HepG2 (cell line): ENCODE results near the gene AK9. TPM values are rescaled to one million over a fixed set of nuclear protein-coding genes. Genes with fewer than 3 reads are reported as not detected.

ENCODE experiments used
- MEIS1 ChIP-seq: sonication (generic); formaldehyde crosslinking; IDR thresholded peaks from 2 replicates; pipeline ENCODE4 v1.9.0; 2021; ENCODE audit warnings: mild to moderate bottlenecking, missing genetic modification reagents, moderate library complexity, borderline replicate concordance
- SAP130 ChIP-seq: IDR thresholded peaks from 2 replicates; pipeline ENCODE4 v1.6.1; 2016; ENCODE audit warnings: low read depth
- TAF1 ChIP-seq: sonication (generic); formaldehyde crosslinking; IDR thresholded peaks from 2 replicates; pipeline ENCODE4 v1.4.0; 2020; ENCODE audit warnings: missing genetic modification reagents
- ZNF33B ChIP-seq: sonication (generic); formaldehyde crosslinking; IDR thresholded peaks from 2 replicates; pipeline ENCODE4 v1.5.1; 2020; ENCODE audit warnings: mild to moderate bottlenecking, missing genetic modification reagents
- ZNF407 ChIP-seq: sonication (generic); formaldehyde crosslinking; IDR thresholded peaks from one replicate; pipeline ENCODE4 v1.5.1; 2020; ENCODE audit warnings: mild to moderate bottlenecking, missing genetic modification reagents; ENCODE audit errors: not compliant biosample characterization
- ZNF609 ChIP-seq: sonication (generic); formaldehyde crosslinking; IDR thresholded peaks from 2 replicates; pipeline ENCODE4 v1.4.0; 2020; ENCODE audit warnings: mild to moderate bottlenecking, missing genetic modification reagents, borderline replicate concordance
- ZNF687 ChIP-seq: sonication (generic); formaldehyde crosslinking; IDR thresholded peaks from 2 replicates; pipeline ENCODE4 v1.5.1; 2020; ENCODE audit warnings: mild to moderate bottlenecking, missing genetic modification reagents, moderate library complexity
- ZNF800 ChIP-seq: sonication (generic); formaldehyde crosslinking; IDR thresholded peaks from 2 replicates; pipeline ENCODE4 v1.4.0; 2020; ENCODE audit warnings: missing genetic modification reagents
- ZSCAN21 ChIP-seq: sonication (generic); formaldehyde crosslinking; IDR thresholded peaks from 2 replicates; pipeline ENCODE4 v1.8.0; 2022; ENCODE audit warnings: mild to moderate bottlenecking, missing genetic modification reagents, moderate library complexity, borderline replicate concordance
- polyA plus RNA-seq, 8 experiments: library from polyadenylated mRNA; depleted of rRNA in 3 of 8; stranded (reverse) in 7 of 8; unstranded in 1 of 8; fragments of >200 nt; fragmentation: Illumina TruSeq in 4 of 8; extraction: Trizol in 4 of 8; gene quantifications; 2 replicates each; pipeline versions ENCODE4 v1.2.1 to v1.2.3, GENCODE V29; 2011 to 2016; ENCODE audit warnings: low read depth in 4 of 8, missing spikeins in 1 of 8, mixed read lengths in 1 of 8; ENCODE audit not compliant: insufficient read depth in 1 of 8
- total RNA-seq, 5 experiments: library from RNA; depleted of rRNA; stranded (reverse); fragments of >200 nt; fragmentation: Illumina TruSeq; extraction: Trizol; gene quantifications; 2 replicates each; pipeline ENCODE4 v1.2.3, GENCODE V29; 2016; ENCODE audit warnings: low read depth in 1 of 5

The AK9 gene
- total and polyA plus RNA-seq, 2 of the 13 experiments (the other 11 are each of a cell fraction or from before 2014, with no cell fraction given) = 3.2 to 4.8 TPM

GRCh38 chr6:109456111-109456583 lies 234.9 kb downstream of the AK9 start (continued):
- TF ChIP-seq ZNF800 (CRISPR knock-in tag) (peak; percentile 95), ZSCAN21 (CRISPR knock-in tag) (peak; percentile 30; the same call in 1 of the 2 replicates), TAF1 (no peak), ZNF609 (CRISPR knock-in tag) (peak; percentile 24; the same call in 1 of the 2 replicates), SAP130 (peak; percentile 6; the same call in 1 of the 2 replicates), MEIS1 (CRISPR knock-in tag) (0 out of 2 replicates have a peak, but pooled peaks have one; percentile 13), ZNF407 (CRISPR knock-in tag) (no peak), ZNF687 (CRISPR knock-in tag) (peak; percentile 75), ZNF33B (CRISPR knock-in tag) (no peak)
